A549 (cell line): Measurements from ENCODE around the gene XPC. TPM values are rescaled to one million over a fixed set of nuclear protein-coding genes. Genes with fewer than 3 reads are reported as not detected.

Experiments
- ATAC-seq, 2 experiments: fragments of 200-7000 bp in 1 of 2; fragments of >200 bp in 1 of 2; cut with Nextera tagmentation in 1 of 2; cut with Tn5 transposase in 1 of 2; 3 replicates each; pipeline versions ENCODE4 v1.8.0 to v1.9.1; 2018 to 2020; ENCODE audit warnings: mild to moderate bottlenecking in 1 of 2, moderate library complexity in 1 of 2
- CTCF ChIA-PET: fragments of 300-600 bp; sonication (Branson Sonifier 250); formaldehyde crosslinking; extraction: SDS; loops from one replicate; lab custom pipeline; 2021; ENCODE audit warnings: antibody characterized with exemption, inconsistent platforms; lab: Yijun Ruan, JAX
- POLR2A ChIA-PET: fragments of 350-600 bp; formaldehyde crosslinking; extraction: SDS; loops from one replicate; lab custom pipeline; 2021; ENCODE audit warnings: antibody characterized with exemption, inconsistent platforms; lab: Yijun Ruan, JAX
- DNase-seq, 2 experiments: peaks; one replicate each; pipeline versions ENCODE4 v3.0.0 to v3.0.0-alpha.2; 2011 to 2016; ENCODE audit warnings: low read depth in 1 of 2, low spot score in 1 of 2
- FAIRE-seq: peaks from 2 replicates; lab custom pipeline; 2011; peaks lifted over from hg19 to GRCh38; lab: Jason Lieb, UNC
- H3K27ac ChIP-seq, 2 experiments: fragments of >200 bp; sonication (Bioruptor Twin); formaldehyde crosslinking; 3 replicates each; pipeline ENCODE4 v1.5.1; 2016 to 2017
- H3K4me1 ChIP-seq: fragments of >200 bp; sonication (Bioruptor Twin); formaldehyde crosslinking; 3 replicates; pipeline ENCODE4 v1.6.1; 2016
- H3K4me2 ChIP-seq: fragments of >200 bp; sonication (Bioruptor Twin); formaldehyde crosslinking; 3 replicates; pipeline ENCODE4 v1.6.1; 2016
- H3K4me3 ChIP-seq: fragments of >200 bp; sonication (Bioruptor Twin); formaldehyde crosslinking; 3 replicates; pipeline ENCODE4 v1.5.1; 2016
- H3K9me3 ChIP-seq: fragments of >200 bp; sonication (Bioruptor Twin); formaldehyde crosslinking; 3 replicates; pipeline ENCODE4 v1.6.1; 2016
- ESRRA ChIP-seq: fragments of 150-350 bp; IDR thresholded peaks from 2 replicates; pipeline ENCODE4 v1.6.1; 2014; ENCODE audit warnings: mild to moderate bottlenecking, low read length, borderline replicate concordance
- FOXS1 ChIP-seq: fragments of 250-450 bp; sonication (Bioruptor Pico); IDR thresholded peaks from 2 replicates; pipeline ENCODE4 v1.5.0; 2020; ENCODE audit warnings: mild to moderate bottlenecking, moderate library complexity
- HMGXB4 ChIP-seq: fragments of 250-450 bp; sonication (Bioruptor Pico); IDR thresholded peaks from 2 replicates; pipeline ENCODE4 v1.5.0; 2021; ENCODE audit warnings: mild to moderate bottlenecking, moderate library complexity, borderline replicate concordance
- KDM1A ChIP-seq: fragments of 200-600 bp; sonication (generic); IDR thresholded peaks from 2 replicates; pipeline ENCODE4 v1.6.1; 2016; ENCODE audit warnings: low read depth, mild to moderate bottlenecking
- POLR2AphosphoS2 ChIP-seq: conservative IDR thresholded peaks from 2 replicates; pipeline ENCODE4 v1.6.1; 2012; ENCODE audit warnings: low read length, improper control_type of control experiment, inconsistent platforms
- RNF2 ChIP-seq: fragments of 200-600 bp; sonication (generic); IDR thresholded peaks from 2 replicates; pipeline ENCODE4 v1.6.1; 2016; ENCODE audit warnings: low read depth, mild to moderate bottlenecking, antibody characterized with exemption, moderate library complexity, borderline replicate concordance
- ZC3H11A ChIP-seq: fragments of 450-650 bp; IDR thresholded peaks from 2 replicates; pipeline ENCODE4 v1.6.1; 2014; ENCODE audit warnings: antibody characterized with exemption, mild to moderate bottlenecking
- ZFP36 ChIP-seq: fragments of 450-650 bp; IDR thresholded peaks from 2 replicates; pipeline ENCODE4 v1.6.1; 2014; ENCODE audit warnings: borderline replicate concordance; ENCODE audit not compliant: partially characterized antibody
- ZNF302 ChIP-seq: fragments of 250-450 bp; sonication (Bioruptor Pico); IDR thresholded peaks from 2 replicates; pipeline ENCODE4 v1.9.0; 2021; ENCODE audit warnings: inconsistent platforms, mild to moderate bottlenecking, moderate library complexity
- ZSCAN20 ChIP-seq: fragments of 250-450 bp; sonication (Bioruptor Pico); IDR thresholded peaks from 2 replicates; pipeline ENCODE4 v1.8.0; 2022; ENCODE audit warnings: mild to moderate bottlenecking, moderate library complexity
- WGBS: methylation state at CpG from one replicate; pipeline ENCODE4 v1.1.6; 2017; ENCODE audit errors: missing lambda C conversion rate; 5-methylcytosine and 5-hydroxymethylcytosine counted together
- polyA plus RNA-seq, 4 experiments: library from polyadenylated mRNA; depleted of rRNA in 3 of 4; stranded (reverse); fragments of >200 nt; fragmentation: RNase III in 1 of 4; extraction: RNeasy Plus Mini Kit Qiagen cat#74134 plus additional on column Dnase treatment in 1 of 4; gene quantifications; 2 replicates in 3 of 4; 3 replicates in 1 of 4; pipeline ENCODE4 v1.2.3, GENCODE V29; 2011 to 2017
- TF ChIP-seq, protein P1 (sequence below): fragments of 150-350 bp; IDR thresholded peaks from 2 replicates; pipeline ENCODE4 v1.6.1; 2014; ENCODE audit warnings: low read depth, mild to moderate bottlenecking, low read length
- TF ChIP-seq, protein P2 (sequence below): fragments of >200 bp; sonication (Bioruptor Twin); formaldehyde crosslinking; IDR thresholded peaks from 2 replicates; pipeline ENCODE4 v1.6.1; 2016

Gene XPC
- polyA plus RNA-seq, 2 of the 4 experiments (the other 2 are of a cell fraction) = 35.4 to 36.3 TPM

DNA sequence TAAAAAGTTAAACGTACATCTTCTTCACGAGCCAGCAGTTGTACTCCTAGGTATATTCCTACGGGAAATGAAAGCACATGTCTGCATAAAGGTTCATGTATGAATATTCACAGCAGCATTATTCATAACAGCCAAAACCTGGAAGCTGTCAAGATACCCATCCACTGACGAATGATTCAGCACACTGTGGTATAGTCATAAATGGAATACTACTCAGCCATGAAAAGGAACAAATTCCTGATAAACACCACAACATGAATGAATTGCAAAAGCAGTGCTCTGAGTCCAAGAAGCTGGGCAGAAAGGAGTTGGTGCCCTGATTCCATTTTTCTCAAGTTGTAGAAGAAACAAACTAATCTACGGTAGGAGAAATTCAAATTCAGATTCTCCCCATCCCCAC is 49.7 kb downstream of the XPC start:
- CTCF ChIA-PET = interaction anchor here (1.0 kb wide), 1 partner anchor 24 kb away, joined by 3 read pairs; no protein-coding TSS in a partner anchor
- WGBS = over 99% methylated on average over 5 of the region's 5 CpGs

DNA sequence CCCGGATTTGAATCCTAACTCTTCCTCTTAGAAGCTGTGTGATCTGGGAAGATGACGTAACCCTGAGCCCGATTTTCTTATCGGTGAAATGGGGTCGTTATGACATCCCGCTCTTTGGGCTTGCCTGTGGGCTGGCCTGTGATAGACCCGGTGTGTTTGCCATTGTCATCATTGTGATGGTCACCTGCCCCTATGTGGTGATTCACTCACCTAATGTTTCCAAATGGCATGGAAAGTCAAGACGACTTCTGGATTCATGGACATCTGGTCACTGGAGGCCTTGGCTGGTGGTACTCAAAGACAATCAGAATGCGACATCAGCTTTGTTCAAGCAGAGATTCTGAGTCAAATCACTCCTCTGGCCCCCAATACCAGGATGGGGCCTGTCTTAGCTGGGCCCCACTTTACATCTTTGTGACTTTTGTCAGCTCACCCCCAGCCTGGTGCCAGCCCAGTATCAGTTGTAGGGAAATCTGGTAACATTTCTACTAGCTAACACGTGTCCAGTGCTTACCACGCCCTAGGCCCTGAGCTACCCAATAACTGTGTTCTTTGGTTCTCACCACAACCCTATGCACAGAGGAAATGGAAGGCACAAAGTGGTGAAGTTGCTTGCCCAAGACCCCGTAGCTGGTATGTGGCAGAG is 50.8 kb downstream of the XPC start:
- H3K4me1 ChIP-seq = peaks cover 17% of the 10 kb centered on the region
- WGBS = 95% methylated on average over 12 of the region's 12 CpGs
- no peak overlapping the region for H3K4me3 ChIP-seq
- no peak for TF ChIP-seq FOXS1
- no peak for TF ChIP-seq ZSCAN20 (CRISPR knock-in tag)
- no peak for TF ChIP-seq HMGXB4 (CRISPR knock-in tag)
- no peak for TF ChIP-seq RNF2
- TF ChIP-seq ESRRA = no peak
- no peak for TF ChIP-seq ZC3H11A
- TF ChIP-seq, protein P1, sequence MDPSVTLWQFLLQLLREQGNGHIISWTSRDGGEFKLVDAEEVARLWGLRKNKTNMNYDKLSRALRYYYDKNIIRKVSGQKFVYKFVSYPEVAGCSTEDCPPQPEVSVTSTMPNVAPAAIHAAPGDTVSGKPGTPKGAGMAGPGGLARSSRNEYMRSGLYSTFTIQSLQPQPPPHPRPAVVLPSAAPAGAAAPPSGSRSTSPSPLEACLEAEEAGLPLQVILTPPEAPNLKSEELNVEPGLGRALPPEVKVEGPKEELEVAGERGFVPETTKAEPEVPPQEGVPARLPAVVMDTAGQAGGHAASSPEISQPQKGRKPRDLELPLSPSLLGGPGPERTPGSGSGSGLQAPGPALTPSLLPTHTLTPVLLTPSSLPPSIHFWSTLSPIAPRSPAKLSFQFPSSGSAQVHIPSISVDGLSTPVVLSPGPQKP = no peak
- no peak for TF ChIP-seq POLR2AphosphoS2
- ChIA-PET POLR2A (no interaction called here), CTCF (interaction anchor here (1.6 kb wide), 1 partner anchor 17 kb away, joined by 6 read pairs; no protein-coding TSS in a partner anchor)
- no peak overlapping the region for H3K27ac ChIP-seq
- DNase-seq = no peak
- ATAC-seq = no peak
- H3K9me3 ChIP-seq = no peaks in the 10 kb centered on the region
- no peak overlapping the region for H3K4me2 ChIP-seq
- no peak for FAIRE-seq

More for the DNA sequence above, 49.7 kb downstream of the XPC start:
- POLR2A ChIA-PET = interaction anchor here (0.6 kb wide), 1 partner anchor 16 kb away, joined by 3 read pairs; no protein-coding TSS in a partner anchor
- FAIRE-seq (no peak), ATAC-seq (no peak), DNase-seq (no peak)
- TF ChIP-seq ZNF302 (CRISPR knock-in tag) (no peak), KDM1A (peak; percentile 76; the same call in 1 of the 2 replicates)
- Histone ChIP-seq H3K27ac (no peak overlapping the region), H3K4me1 (peaks cover 10% of the 10 kb centered on the region), H3K4me3 (no peak overlapping the region), H3K9me3 (no peaks in the 10 kb centered on the region), H3K4me2 (no peak overlapping the region)

GRCh38 chr3:14126887-14127505 is 51.4 kb downstream of the XPC start:
- peak overlapping the region; percentile 79 for H3K4me2 ChIP-seq
- ATAC-seq = no peak
- H3K4me3 ChIP-seq = no peak overlapping the region
- H3K9me3 ChIP-seq = no peaks in the 10 kb centered on the region
- peak overlapping the region in 1 of 2 experiments; percentile 94; a peak in 1 of 6 replicates for H3K27ac ChIP-seq
- TF ChIP-seq, protein P2, sequence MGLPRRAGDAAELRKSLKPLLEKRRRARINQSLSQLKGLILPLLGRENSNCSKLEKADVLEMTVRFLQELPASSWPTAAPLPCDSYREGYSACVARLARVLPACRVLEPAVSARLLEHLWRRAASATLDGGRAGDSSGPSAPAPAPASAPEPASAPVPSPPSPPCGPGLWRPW = no peak
- TF ChIP-seq ZFP36 (peak; percentile 6), ZSCAN20 (CRISPR knock-in tag) (no peak)
- peaks cover 17% of the 10 kb centered on the region for H3K4me1 ChIP-seq
- no peak for FAIRE-seq
- no peak for DNase-seq
- 87% methylated on average over 5 of the region's 5 CpGs for WGBS
- POLR2A ChIA-PET = no interaction called here
- CTCF ChIA-PET = interaction anchor here (1.6 to 2.5 kb wide), 3 partner anchors 12 to 17 kb away, joined by 5 to 12 read pairs (median 6); no protein-coding TSS in a partner anchor
